ENCODE data around the gene ACTG1. TPM values are rescaled to one million over a fixed set of nuclear protein-coding genes. Genes with fewer than 3 reads are reported as not detected.

Gene ACTG1
- total and polyA plus RNA-seq, 2 of the 13 experiments (the other 11 are each of a cell fraction or from before 2014, with no cell fraction given): 973 to 1,138 TPM

- TF ChIP-seq ZNF556 (CRISPR knock-in tag; IDR thresholded peaks at IDR 0.05; ENCODE audit: borderline replicate concordance) (no peak), ZNF547 (CRISPR knock-in tag; IDR thresholded peaks at IDR 0.05) (peak; percentile 46; the same call in 1 of the 2 replicates), ARNT2 (CRISPR knock-in tag; IDR thresholded peaks at IDR 0.05; ENCODE audit: low read depth) (peak; percentile 81), NFKBIZ (CRISPR knock-in tag; IDR thresholded peaks at IDR 0.05) (no peak), ZSCAN25 (CRISPR knock-in tag; IDR thresholded peaks at IDR 0.05) (no peak), ZNF780A (CRISPR knock-in tag; IDR thresholded peaks at IDR 0.05) (no peak), RNF2 (conservative IDR thresholded peaks at IDR 0.05; ENCODE audit: low read depth) (peak; percentile 57; the same call in 1 of the 2 replicates), ARNTL (CRISPR knock-in tag; IDR thresholded peaks at IDR 0.05) (0 out of 2 replicates have a peak, but pooled peaks have one; percentile 41), NFYB (CRISPR knock-in tag; IDR thresholded peaks at IDR 0.05) (peak; percentile 80), MAX (IDR thresholded peaks at IDR 0.05) (peak; percentile 81), TFDP1 (CRISPR knock-in tag; IDR thresholded peaks at IDR 0.05; ENCODE audit: borderline replicate concordance) (peak; percentile 61; the same call in 1 of the 2 replicates), GABPB1 (CRISPR knock-in tag; IDR thresholded peaks at IDR 0.05) (peak; percentile 34; the same call in 1 of the 2 replicates), MAFF (IDR thresholded peaks at IDR 0.05; ENCODE audit: low read depth, low read length) (no peak), LRRFIP1 (CRISPR knock-in tag; conservative IDR thresholded peaks at IDR 0.05) (no peak), RBFOX2 (IDR thresholded peaks at IDR 0.05; ENCODE audit: low read depth, low read length) (0 out of 2 replicates have a peak, but pooled peaks have one; percentile 27), MXI1 (IDR thresholded peaks at IDR 0.05; ENCODE audit: borderline replicate concordance, low read depth, low read length) (no peak), MAF1 (CRISPR knock-in tag; IDR thresholded peaks at IDR 0.05; ENCODE audit: borderline replicate concordance) (no peak), REPIN1 (CRISPR knock-in tag; IDR thresholded peaks at IDR 0.05; ENCODE audit: borderline replicate concordance, low read depth) (no peak), ZFYVE20 (CRISPR knock-in tag; IDR thresholded peaks at IDR 0.05; ENCODE audit: borderline replicate concordance, low read depth) (no peak), SRSF1 (optimal IDR thresholded peaks at IDR 0.05; ENCODE audit: low read depth, low read length) (no peak), GATA4 (IDR thresholded peaks at IDR 0.05; ENCODE audit: borderline replicate concordance, low read depth) (no peak), ATRX (CRISPR knock-in tag; IDR thresholded peaks at IDR 0.05; ENCODE audit: borderline replicate concordance) (no peak), HNRNPK (IDR thresholded peaks at IDR 0.05; ENCODE audit: low read depth, low read length, poor library complexity, severe bottlenecking) (peak; percentile 22)
These were observed 31.4 kb downstream of the ACTG1 start (continued) for GRCh38 chr17:81481073-81481799.
